Pulmonary artery endothelial cell (primary cell): ENCODE measurements around the gene RBFOX2. TPM values are rescaled to one million over a fixed set of nuclear protein-coding genes. Genes with fewer than 3 reads are reported as not detected.
"Not testable (repeated sequence)": the region's sequence is repeated elsewhere in the genome, so short reads cannot be mapped to it uniquely, and the experiment has no call there.

Experiments used
- DNase-seq: peaks from one replicate; pipeline ENCODE4 v3.0.0-alpha.2; 2011; ENCODE audit warnings: low read depth, low spot score
- total RNA-seq: library from RNA; depleted of rRNA; stranded (reverse); fragments of >200 nt; gene quantifications from 2 replicates; pipeline ENCODE4 v1.2.3, GENCODE V29; 2014

RBFOX2 gene
- 151 TPM in 2 replicates for total RNA-seq

DNA sequence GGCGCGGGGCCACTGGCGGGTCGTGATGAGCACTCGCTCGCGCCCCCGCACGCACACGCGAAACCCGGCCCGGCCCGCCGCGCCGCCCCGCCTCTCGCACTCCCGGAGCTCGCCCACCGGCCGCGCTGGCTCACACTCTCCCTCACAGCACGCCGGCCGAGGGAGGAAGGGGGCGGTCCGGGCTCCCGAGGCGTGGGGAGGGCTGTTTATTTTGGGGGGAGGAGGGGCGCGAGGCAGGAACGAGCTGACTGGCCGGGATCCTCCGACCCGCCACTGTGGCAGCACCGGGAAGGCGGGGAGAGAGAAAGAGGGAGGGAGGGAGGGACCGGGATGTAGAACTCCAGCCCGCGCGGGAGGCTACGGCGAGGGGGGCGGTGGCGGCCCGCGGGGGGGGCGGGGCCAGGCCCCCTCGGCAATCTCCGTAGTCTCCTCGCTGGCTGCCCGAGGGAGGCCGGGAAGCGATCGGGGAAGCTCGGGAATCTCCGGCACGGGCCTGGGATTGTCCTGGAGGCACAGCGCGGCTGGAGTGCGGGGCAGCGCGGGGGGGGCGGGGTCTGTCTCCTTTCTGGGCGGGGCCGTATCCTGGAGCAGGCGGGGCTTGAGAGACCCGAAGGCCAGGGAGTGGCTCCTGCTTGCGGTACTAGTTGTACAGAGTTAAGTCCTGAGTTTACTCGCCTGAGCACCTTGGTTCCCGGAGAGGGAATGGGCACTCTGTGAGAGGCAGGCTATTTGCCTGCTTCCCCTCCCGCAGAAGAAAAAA, at the start of gene RBFOX2:
RBFOX2 (minus strand) TSS at position 179 of the 760 bp plus-strand sequence. CDS start 399 bp downstream, outside the sequence.
- DNase-seq: peak; percentile 81

GRCh38 chr22:36077271-36077670, 48.6 kb upstream of the RBFOX2 start:
- DNase-seq: no peak

- DNase-seq: no peak
These were observed 47.1 kb upstream of the RBFOX2 start for GRCh38 chr22:36075724-36076123.

DNA sequence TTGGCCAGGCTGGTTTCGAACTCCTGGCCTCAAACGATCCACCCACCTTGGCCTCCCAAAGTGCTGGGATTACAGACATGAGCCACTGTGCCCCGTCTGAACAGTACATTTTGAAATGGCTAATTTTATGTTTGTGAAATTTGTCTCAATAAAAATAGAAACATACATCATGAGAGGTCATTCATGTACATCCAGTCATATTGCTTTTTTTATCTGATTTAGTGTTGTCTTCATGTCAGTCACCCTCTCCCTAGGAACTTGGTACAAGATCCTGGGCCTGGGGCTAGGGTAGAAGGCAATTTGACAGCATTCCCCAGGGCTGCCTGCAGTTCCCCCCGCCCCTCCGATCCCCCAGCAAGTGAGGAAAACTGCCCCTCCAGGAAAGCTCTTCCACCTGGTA, 46.6 kb upstream of the RBFOX2 start:
- DNase-seq: no peak

- DNase-seq: no peak
These were observed 44.9 kb upstream of the RBFOX2 start for GRCh38 chr22:36073476-36073875.

- DNase-seq: not testable (repeated sequence)
These were observed 42.0 kb upstream of the RBFOX2 start for GRCh38 chr22:36070645-36071044.

GRCh38 chr22:36069368-36069767, 40.7 kb upstream of the RBFOX2 start:
- no peak for DNase-seq

DNA sequence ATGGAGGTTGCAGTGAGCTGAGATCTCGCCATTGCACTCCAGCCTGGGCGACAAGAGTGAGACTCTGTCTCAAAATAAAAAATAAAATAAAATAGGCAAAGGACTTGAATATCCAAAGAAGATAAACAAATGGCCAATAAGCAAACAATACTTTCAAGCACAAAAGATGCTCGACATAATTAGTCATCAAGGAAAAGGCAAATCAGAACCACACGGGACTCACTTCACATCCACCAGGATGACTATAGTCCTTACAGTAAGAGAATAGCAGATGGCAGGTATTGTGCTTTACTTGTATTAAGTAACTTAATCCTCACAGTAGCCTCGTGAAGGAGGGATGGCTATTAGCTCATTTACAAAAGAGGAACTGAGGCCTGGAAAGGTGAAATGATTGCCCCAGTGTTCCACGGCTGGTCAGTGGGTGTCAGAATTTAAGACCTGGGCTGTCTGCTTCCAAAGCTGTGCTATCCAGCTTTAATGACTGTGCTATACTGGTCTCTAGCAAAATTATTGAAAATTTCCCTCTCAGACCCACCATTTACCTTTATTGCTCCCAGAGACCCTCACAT, 40.2 kb upstream of the RBFOX2 start:
- no peak for DNase-seq

- no peak for DNase-seq
These were observed 38.6 kb upstream of the RBFOX2 start for GRCh38 chr22:36067235-36067558.

DNA sequence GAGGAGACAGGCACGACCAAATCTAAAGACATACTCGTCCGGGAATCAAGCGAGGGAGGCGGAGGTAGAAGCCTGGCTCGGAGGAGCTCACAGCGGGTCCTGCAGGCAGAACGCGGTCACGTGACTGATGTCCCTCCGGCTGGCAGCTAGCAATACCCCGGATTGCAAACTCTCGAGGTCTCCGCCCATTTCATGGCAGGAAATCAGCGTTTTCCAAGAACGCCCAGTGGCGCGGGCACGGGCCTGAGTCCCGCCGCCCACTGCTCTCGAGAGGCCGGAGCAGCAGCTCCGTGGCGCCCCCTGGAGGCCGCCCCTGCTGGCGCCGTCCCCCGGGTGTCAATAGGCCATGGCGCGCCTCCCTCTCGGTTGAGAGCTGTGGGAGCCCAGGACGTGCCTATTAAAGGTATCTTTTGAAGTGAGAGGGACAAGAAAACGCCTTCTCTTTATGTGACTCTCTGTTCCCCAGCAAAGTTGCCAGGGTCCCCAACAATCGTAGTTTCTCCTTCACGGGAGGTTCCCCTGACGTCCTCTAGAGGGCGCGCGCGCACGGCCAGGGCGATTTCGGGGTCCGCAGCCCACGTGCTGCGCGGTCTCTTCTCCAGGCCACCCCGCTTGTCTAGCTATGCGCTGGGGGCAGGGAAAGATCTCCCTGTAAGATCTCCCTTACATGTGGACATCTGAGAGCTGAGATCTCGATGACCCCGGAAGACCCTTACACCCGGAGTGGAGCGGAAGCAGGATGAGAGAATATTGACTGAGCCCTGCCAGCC, 37.3 kb upstream of the RBFOX2 start:
- peak; percentile 81 for DNase-seq

- no peak for DNase-seq
These were observed 36.8 kb upstream of the RBFOX2 start for GRCh38 chr22:36065462-36065774.

- DNase-seq: no peak
These were observed 35.7 kb upstream of the RBFOX2 start for GRCh38 chr22:36064358-36064757.

DNA sequence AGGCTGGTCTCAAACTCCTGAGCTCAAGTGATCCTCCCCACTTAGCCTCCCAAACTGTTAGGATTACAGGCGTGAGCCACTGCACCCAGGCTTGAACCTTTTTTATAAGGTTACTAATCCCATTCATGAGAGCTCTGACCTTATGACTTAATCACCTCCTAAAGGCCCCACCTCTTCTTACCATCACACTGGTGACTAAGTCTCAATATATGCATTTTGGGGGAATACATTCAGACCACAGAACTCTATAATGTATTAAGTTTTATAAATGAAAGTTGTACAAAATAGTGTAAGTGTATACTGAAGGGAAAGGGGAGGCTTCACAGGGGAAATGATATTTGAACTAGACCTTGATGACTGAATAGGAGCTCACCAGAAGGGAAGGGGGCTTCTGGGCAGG, 28.4 kb upstream of the RBFOX2 start:
- no peak for DNase-seq

- DNase-seq: no peak
These were observed 27.0 kb upstream of the RBFOX2 start for GRCh38 chr22:36055376-36056295.

- DNase-seq: not testable (repeated sequence)
These were observed 25.8 kb upstream of the RBFOX2 start for GRCh38 chr22:36054446-36054845.

GRCh38 chr22:36053242-36054147, 24.9 kb upstream of the RBFOX2 start:
- DNase-seq: no peak

DNA sequence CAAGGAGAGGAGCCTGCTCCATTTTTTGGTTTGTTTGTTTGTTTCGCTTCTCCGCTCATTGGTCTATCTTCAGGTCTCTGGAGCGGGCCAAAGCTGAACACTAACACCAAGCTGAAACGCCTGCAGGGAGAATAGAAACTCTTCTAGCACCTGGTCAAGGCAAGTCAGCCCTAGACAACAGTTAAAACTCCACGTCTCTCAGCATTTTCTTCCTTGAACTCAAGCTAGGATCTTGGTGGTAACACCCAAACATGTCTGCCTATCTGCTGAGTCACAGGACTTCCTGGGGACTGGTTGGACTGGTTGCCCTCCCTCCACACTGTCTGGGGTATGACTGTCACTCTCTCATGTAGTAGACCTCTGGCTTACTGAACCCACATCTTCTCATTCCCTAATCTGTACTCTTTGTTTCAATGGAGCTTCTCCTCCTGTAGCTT, 23.9 kb upstream of the RBFOX2 start:
- no peak for DNase-seq

DNA sequence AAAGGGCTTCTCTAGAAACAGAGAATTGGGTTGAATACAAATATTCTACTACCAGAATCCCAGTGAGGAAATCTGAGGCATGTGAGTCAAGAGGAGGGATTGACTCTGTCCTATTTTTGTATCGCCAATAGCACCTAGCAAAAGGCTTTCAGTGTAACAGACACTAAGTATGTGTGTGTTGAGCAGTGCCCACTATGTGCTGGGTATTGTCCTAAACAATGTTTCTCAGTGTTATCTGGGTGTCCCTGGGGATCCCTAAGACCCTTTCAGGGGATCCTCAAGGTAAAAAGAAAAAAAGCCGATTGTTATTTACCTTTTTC, 21.0 kb upstream of the RBFOX2 start:
- no peak for DNase-seq

DNA sequence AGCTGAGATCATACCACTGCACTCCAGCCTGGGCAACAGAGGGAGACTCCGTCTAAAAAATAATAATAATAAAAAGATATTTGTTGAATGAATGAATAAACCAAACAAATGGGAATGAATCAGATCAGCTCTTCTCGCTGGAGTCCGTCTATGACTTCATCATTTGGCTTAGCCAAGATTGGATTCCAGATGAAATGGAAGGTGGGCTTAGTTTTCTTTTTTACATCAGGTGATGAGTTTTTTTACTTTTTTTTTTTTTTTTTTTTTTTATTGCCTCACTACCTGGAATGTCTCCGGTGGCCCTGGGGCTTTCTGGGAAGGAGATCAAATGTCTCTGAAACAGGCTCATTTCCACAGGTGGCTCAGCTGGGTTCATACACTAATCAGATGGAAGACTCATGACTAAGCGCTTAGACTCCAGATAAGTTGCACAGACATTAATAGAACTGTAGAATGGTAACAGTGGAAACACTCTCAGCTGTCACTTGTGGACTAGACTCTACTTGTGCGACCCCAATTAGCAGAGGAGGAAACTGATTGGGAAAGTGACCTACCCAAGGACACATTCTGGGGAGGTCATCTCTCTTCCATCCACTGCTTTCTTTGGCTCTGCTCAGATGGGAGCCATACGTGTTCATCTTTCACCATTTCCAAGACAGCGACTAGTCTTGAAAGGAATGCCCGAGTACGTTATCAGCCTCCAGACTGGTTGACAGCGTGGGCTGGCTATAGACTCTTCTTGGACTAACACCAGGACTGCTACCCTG, 20.5 kb upstream of the RBFOX2 start:
- DNase-seq: no peak

DNA sequence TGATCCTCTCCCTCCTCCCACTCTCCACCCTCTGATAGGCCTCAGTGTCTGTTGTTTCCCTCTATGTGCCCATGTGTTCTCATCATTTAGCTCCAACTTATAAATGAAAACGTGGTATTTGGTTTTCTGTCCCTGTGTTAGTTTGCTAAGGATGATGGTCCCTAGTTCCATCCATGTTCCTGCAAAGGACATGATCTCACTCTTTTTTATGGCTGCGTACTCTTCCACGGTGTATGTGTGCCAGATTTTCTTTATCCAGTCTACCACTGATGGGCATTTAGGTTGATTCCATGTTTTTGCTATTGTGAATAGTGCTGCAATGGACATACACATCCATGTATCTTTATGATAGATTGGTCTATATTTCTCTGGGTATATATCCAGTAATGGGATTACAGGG, 15.9 kb upstream of the RBFOX2 start:
- not testable (repeated sequence) for DNase-seq
